GM12878 (cell line): ENCODE data around the gene C1RL. TPM values are rescaled to one million over a fixed set of nuclear protein-coding genes. Genes with fewer than 3 reads are reported as not detected.

Source experiments
- CEBPB ChIP-seq, 2 experiments: fragments of 150-350 bp in 1 of 2; IDR thresholded peaks; 2 replicates each; pipeline ENCODE4 v1.6.1; 2012 to 2014; ENCODE audit warnings: low read depth in 2 of 2, low read length in 2 of 2, borderline replicate concordance in 1 of 2, inconsistent platforms in 1 of 2
- CREM ChIP-seq: IDR thresholded peaks from 2 replicates; pipeline ENCODE4 v1.6.1; 2014; ENCODE audit warnings: antibody characterized with exemption, low read depth
- EGR1 ChIP-seq, 2 experiments: IDR thresholded peaks; 1 replicate in 1 of 2; 2 replicates in 1 of 2; pipeline ENCODE4 v1.6.1; 2011 to 2012; ENCODE audit warnings: low read depth in 2 of 2, low read length in 2 of 2, borderline replicate concordance in 1 of 2, mild to moderate bottlenecking in 1 of 2, moderate library complexity in 1 of 2
- EZH2 ChIP-seq: IDR thresholded peaks from 2 replicates; pipeline ENCODE4 v1.6.1; 2012; ENCODE audit warnings: low read depth, mild to moderate bottlenecking, control low read depth, inconsistent platforms, low read length, borderline replicate concordance; ENCODE audit not compliant: control insufficient read depth
- GATAD2B ChIP-seq: fragments of 450-650 bp; conservative IDR thresholded peaks from 2 replicates; pipeline ENCODE4 v1.6.1; 2017; ENCODE audit warnings: low read depth, mild to moderate bottlenecking, moderate library complexity
- HCFC1 ChIP-seq: fragments of 150-350 bp; IDR thresholded peaks from 2 replicates; pipeline ENCODE4 v1.6.1; 2014; ENCODE audit warnings: low read length
- MYB ChIP-seq: fragments of 150-350 bp; IDR thresholded peaks from 2 replicates; pipeline ENCODE4 v1.6.1; 2014; ENCODE audit warnings: mild to moderate bottlenecking, low read depth, low read length, borderline replicate concordance
- MYC ChIP-seq: IDR thresholded peaks from 2 replicates; pipeline ENCODE4 v1.6.1; 2011; ENCODE audit warnings: mild to moderate bottlenecking, low read length, moderate library complexity, inconsistent platforms; ENCODE audit not compliant: insufficient read depth, insufficient replicate concordance, insufficient read length, severe bottlenecking
- NBN ChIP-seq: fragments of 450-650 bp; IDR thresholded peaks from 2 replicates; pipeline ENCODE4 v1.6.1; 2016
- NFXL1 ChIP-seq: fragments of 450-650 bp; IDR thresholded peaks from 2 replicates; pipeline ENCODE4 v1.6.1; 2017; ENCODE audit warnings: antibody characterized with exemption, mild to moderate bottlenecking, borderline replicate concordance
- POU2F2 ChIP-seq: IDR thresholded peaks from 3 replicates; pipeline ENCODE4 v1.6.1; 2011; ENCODE audit warnings: low read depth, mild to moderate bottlenecking, low read length, borderline replicate concordance
- REST ChIP-seq: IDR thresholded peaks from 2 replicates; pipeline ENCODE4 v1.6.1; 2012; ENCODE audit warnings: mild to moderate bottlenecking, low read depth, low read length
- SMAD5 ChIP-seq: IDR thresholded peaks from 2 replicates; pipeline ENCODE4 v1.6.1; 2016; ENCODE audit warnings: antibody characterized with exemption, low read depth
- SREBF1 ChIP-seq: IDR thresholded peaks from 2 replicates; pipeline ENCODE4 v1.6.1; 2012; ENCODE audit warnings: mild to moderate bottlenecking, low read length
- SUZ12 ChIP-seq: fragments of 200-600 bp; sonication (generic); IDR thresholded peaks from one replicate; pipeline ENCODE4 v1.6.1; 2018; ENCODE audit warnings: antibody characterized with exemption, mild to moderate bottlenecking; ENCODE audit not compliant: unreplicated experiment
- YBX1 ChIP-seq: fragments of 450-650 bp; IDR thresholded peaks from 2 replicates; pipeline ENCODE4 v1.6.1; 2016; ENCODE audit warnings: antibody characterized with exemption
- ZNF687 ChIP-seq: fragments of 450-650 bp; IDR thresholded peaks from 2 replicates; pipeline ENCODE4 v1.6.1; 2017; ENCODE audit warnings: mild to moderate bottlenecking, moderate library complexity
- ZZZ3 ChIP-seq: IDR thresholded peaks from 2 replicates; pipeline ENCODE4 v1.6.1; 2011; ENCODE audit warnings: low read depth; ENCODE audit not compliant: control insufficient read depth, insufficient read length
- polyA plus RNA-seq, 11 experiments: library from polyadenylated mRNA; depleted of rRNA in 4 of 11; unstranded in 6 of 11; stranded (reverse) in 5 of 11; fragments of >200 nt; fragmentation: Nextera tagmentation in 4 of 11; fragmentation: Illumina TruSeq in 1 of 11; extraction: Ambion mirVana in 4 of 11; extraction: Trizol in 1 of 11; gene quantifications; 1 replicate in 1 of 11; 2 replicates in 10 of 11; pipeline versions ENCODE4 v1.2.1 to v1.2.3, GENCODE V29; 2011 to 2016; ENCODE audit warnings: inconsistent platforms in 2 of 11, missing spikeins in 2 of 11, low read depth in 1 of 11
- total RNA-seq, 4 experiments: library from RNA; depleted of rRNA in 3 of 4; stranded (reverse); fragments of >200 nt in 3 of 4; fragmentation: Illumina TruSeq in 1 of 4; extraction: Trizol in 1 of 4; gene quantifications; 2 replicates each; pipeline versions ENCODE4 v1.2.1 to v1.2.3, GENCODE V29; 2013 to 2021
- TF ChIP-seq, protein P1 (sequence below): fragments of 450-650 bp; IDR thresholded peaks from 2 replicates; pipeline ENCODE4 v1.6.1; 2017; ENCODE audit warnings: antibody characterized with exemption, mild to moderate bottlenecking, moderate library complexity

C1RL gene
- total and polyA plus RNA-seq, 10 of the 15 experiments (the other 5 are each of a cell fraction or from before 2014, with no cell fraction given): 1.3 to 12.8 (median 8.1) TPM

- TF ChIP-seq ZNF687 (peak; percentile 53), NBN (peak; percentile 86), SUZ12 (no peak), GATAD2B (peak; percentile 81; the same call in 1 of the 2 replicates), EGR1 (IDR thresholded peaks at IDR 0.05; ENCODE audit: borderline replicate concordance in 1 of 2, low read depth in 2 of 2, low read length in 2 of 2) (peak in 1 of 2 experiments; percentile 91; a peak in 2 of 3 replicates), MYC (no peak), EZH2 (no peak), MYB (no peak), SMAD5 (0 out of 2 replicates have a peak, but pooled peaks have one; percentile 39), POU2F2 (peak; percentile 84), SREBF1 (no peak), REST (no peak), HCFC1 (no peak), YBX1 (no peak), ZZZ3 (no peak), CEBPB (IDR thresholded peaks at IDR 0.05; ENCODE audit: borderline replicate concordance in 1 of 2, low read depth in 2 of 2, low read length in 2 of 2) (no peak), NFXL1 (no peak), CREM (peak; percentile 22; the same call in 1 of the 2 replicates)
- TF ChIP-seq, protein P1, sequence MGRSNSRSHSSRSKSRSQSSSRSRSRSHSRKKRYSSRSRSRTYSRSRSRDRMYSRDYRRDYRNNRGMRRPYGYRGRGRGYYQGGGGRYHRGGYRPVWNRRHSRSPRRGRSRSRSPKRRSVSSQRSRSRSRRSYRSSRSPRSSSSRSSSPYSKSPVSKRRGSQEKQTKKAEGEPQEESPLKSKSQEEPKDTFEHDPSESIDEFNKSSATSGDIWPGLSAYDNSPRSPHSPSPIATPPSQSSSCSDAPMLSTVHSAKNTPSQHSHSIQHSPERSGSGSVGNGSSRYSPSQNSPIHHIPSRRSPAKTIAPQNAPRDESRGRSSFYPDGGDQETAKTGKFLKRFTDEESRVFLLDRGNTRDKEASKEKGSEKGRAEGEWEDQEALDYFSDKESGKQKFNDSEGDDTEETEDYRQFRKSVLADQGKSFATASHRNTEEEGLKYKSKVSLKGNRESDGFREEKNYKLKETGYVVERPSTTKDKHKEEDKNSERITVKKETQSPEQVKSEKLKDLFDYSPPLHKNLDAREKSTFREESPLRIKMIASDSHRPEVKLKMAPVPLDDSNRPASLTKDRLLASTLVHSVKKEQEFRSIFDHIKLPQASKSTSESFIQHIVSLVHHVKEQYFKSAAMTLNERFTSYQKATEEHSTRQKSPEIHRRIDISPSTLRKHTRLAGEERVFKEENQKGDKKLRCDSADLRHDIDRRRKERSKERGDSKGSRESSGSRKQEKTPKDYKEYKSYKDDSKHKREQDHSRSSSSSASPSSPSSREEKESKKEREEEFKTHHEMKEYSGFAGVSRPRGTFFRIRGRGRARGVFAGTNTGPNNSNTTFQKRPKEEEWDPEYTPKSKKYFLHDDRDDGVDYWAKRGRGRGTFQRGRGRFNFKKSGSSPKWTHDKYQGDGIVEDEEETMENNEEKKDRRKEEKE: no peak
Measured at GRCh38 chr12:7108003-7108795, 815 bp downstream of the C1RL start (continued).
